B cell (primary cell): Measurements from ENCODE around the gene ETV3L.

ENCODE experiments used
- CTCF ChIP-seq: fragments of 200-600 bp; IDR thresholded peaks from one replicate; pipeline ENCODE4 v1.8.0; 2022; ENCODE audit warnings: antibody characterized with exemption, mild to moderate bottlenecking
- EZH2 ChIP-seq: IDR thresholded peaks from 2 replicates; pipeline ENCODE4 v1.6.1; 2012; ENCODE audit warnings: borderline replicate concordance, low read depth, mild to moderate bottlenecking, moderate library complexity, low read length; ENCODE audit not compliant: insufficient read depth, poor library complexity, severe bottlenecking

GRCh38 chr1:157080714-157081113, 18.9 kb downstream of the ETV3L start:
- TF ChIP-seq CTCF (no peak), EZH2 (no peak)
